Panc1 (cell line): ENCODE data around the gene PARP15.

Experiments
- CTCF ChIP-seq: fragments of 450-650 bp; IDR thresholded peaks from 2 replicates; pipeline ENCODE4 v1.5.1; 2017; ENCODE audit warnings: mild to moderate bottlenecking
- SIN3A ChIP-seq: IDR thresholded peaks from 2 replicates; pipeline ENCODE4 v1.6.1; 2012; ENCODE audit warnings: low read depth, mild to moderate bottlenecking, low read length, moderate library complexity, borderline replicate concordance; ENCODE audit not compliant: insufficient read depth
- TF ChIP-seq, protein P1 (sequence below), 2 experiments: IDR thresholded peaks; 2 replicates each; pipeline ENCODE4 v1.6.1; 2011 to 2012; ENCODE audit warnings: low read depth in 2 of 2, control low read depth in 1 of 2, low read length in 1 of 2, mild to moderate bottlenecking in 1 of 2, moderate library complexity in 1 of 2; ENCODE audit not compliant: insufficient read depth in 1 of 2

GRCh38 chr3:122621112-122621511 is 43.7 kb downstream of the PARP15 start:
- TF ChIP-seq, protein P1, sequence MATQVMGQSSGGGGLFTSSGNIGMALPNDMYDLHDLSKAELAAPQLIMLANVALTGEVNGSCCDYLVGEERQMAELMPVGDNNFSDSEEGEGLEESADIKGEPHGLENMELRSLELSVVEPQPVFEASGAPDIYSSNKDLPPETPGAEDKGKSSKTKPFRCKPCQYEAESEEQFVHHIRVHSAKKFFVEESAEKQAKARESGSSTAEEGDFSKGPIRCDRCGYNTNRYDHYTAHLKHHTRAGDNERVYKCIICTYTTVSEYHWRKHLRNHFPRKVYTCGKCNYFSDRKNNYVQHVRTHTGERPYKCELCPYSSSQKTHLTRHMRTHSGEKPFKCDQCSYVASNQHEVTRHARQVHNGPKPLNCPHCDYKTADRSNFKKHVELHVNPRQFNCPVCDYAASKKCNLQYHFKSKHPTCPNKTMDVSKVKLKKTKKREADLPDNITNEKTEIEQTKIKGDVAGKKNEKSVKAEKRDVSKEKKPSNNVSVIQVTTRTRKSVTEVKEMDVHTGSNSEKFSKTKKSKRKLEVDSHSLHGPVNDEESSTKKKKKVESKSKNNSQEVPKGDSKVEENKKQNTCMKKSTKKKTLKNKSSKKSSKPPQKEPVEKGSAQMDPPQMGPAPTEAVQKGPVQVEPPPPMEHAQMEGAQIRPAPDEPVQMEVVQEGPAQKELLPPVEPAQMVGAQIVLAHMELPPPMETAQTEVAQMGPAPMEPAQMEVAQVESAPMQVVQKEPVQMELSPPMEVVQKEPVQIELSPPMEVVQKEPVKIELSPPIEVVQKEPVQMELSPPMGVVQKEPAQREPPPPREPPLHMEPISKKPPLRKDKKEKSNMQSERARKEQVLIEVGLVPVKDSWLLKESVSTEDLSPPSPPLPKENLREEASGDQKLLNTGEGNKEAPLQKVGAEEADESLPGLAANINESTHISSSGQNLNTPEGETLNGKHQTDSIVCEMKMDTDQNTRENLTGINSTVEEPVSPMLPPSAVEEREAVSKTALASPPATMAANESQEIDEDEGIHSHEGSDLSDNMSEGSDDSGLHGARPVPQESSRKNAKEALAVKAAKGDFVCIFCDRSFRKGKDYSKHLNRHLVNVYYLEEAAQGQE (IDR thresholded peaks at IDR 0.05; ENCODE audit: insufficient read depth in 1 of 2, low read depth in 2 of 2, low read length in 1 of 2): no peak
- TF ChIP-seq CTCF: no peak
- TF ChIP-seq SIN3A: no peak
